ENCODE measurements around the gene RADX. TPM values are rescaled to one million over a fixed set of nuclear protein-coding genes. Genes with fewer than 3 reads are reported as not detected.
A peak's percentile ranks its signal among the peaks of the same experiment; 100 is the strongest.

Gene RADX
- total and polyA plus RNA-seq, 2 of the 13 experiments (the other 11 are each of a cell fraction or from before 2014, with no cell fraction given): 1.1 to 2.7 TPM

- H3K4me2 ChIP-seq (ENCODE audit: low read depth, low read length): peak overlapping the region; percentile 80
- POLR2A ChIA-PET: no interaction called here
- H4K20me1 ChIP-seq (ENCODE audit: insufficient read depth, low read length): no peaks in the 10 kb centered on the region
- H3K36me3 ChIP-seq (replicated peaks in 1 of 2; ENCODE audit: control insufficient read depth in 1 of 2, insufficient read depth in 2 of 2, low read length in 2 of 2): no peaks in the 10 kb centered on the region
- H3K9ac ChIP-seq (ENCODE audit: insufficient read depth, low read depth, low read length): peak overlapping the region; percentile 52; the same call in 1 of the 2 replicates
- no peaks in the 10 kb centered on the region for H3K9me3 ChIP-seq (ENCODE audit: low read length)
- in situ Hi-C loops (cut with HindIII; ENCODE audit: extremely low pct_ligation_motif_present, low pct_unique_long_range_greater_than_20kb): no loop called here
- intact Hi-C loops (cut with micrococcal nuclease; ENCODE audit: unreplicated experiment): loop anchor here (10.0 kb wide), 2 partner anchors 122 to 128 kb away; no protein-coding TSS in a partner anchor
- no peaks in the 10 kb centered on the region for H3K27me3 ChIP-seq (ENCODE audit: control insufficient read depth in 1 of 2, insufficient read depth in 2 of 2, low read length in 2 of 2)
- no TSS peak for BruUV-seq (replicated peaks)
- H3K4me1 ChIP-seq (ENCODE audit: insufficient read depth, low read length): peaks cover 10% of the 10 kb centered on the region
- H3K79me2 ChIP-seq (ENCODE audit: insufficient read depth, low read length): no peaks in the 10 kb centered on the region
- H3K27ac ChIP-seq (ENCODE audit: extremely low read length, insufficient read depth, low read length): no peak overlapping the region
- DNase-seq (ENCODE audit: low spot score) (peak; percentile 0), ATAC-seq (peak; percentile 81), FAIRE-seq (no peak)
- H3K4me3 ChIP-seq (replicated peaks in 1 of 3; ENCODE audit: insufficient read depth in 1 of 3, low read depth in 2 of 3, low read length in 3 of 3): peak overlapping the region; percentile 60 to 73 (median 72)
- CTCF ChIA-PET (ENCODE audit: low intra/inter-chr PET ratio, low total read pairs): no interaction called here
- TF ChIP-seq ZNF354B (CRISPR knock-in tag; IDR thresholded peaks at IDR 0.05): no peak
- no peak for TF ChIP-seq ZFP82 (CRISPR knock-in tag; IDR thresholded peaks at IDR 0.05; ENCODE audit: borderline replicate concordance)
- no peak for TF ChIP-seq FOSL1 (CRISPR knock-in tag; IDR thresholded peaks at IDR 0.05; ENCODE audit: borderline replicate concordance)
- no peak for TF ChIP-seq POGZ (CRISPR knock-in tag; IDR thresholded peaks at IDR 0.05)
- TF ChIP-seq ZFY (CRISPR knock-in tag; IDR thresholded peaks at IDR 0.05): 0 out of 2 replicates have a peak, but pooled peaks have one; percentile 2
- TF ChIP-seq CTCF (CRISPR knock-in tag; IDR thresholded peaks at IDR 0.05): 0 out of 2 replicates have a peak, but pooled peaks have one; percentile 8
- TF ChIP-seq STAG1 (CRISPR knock-in tag; IDR thresholded peaks at IDR 0.05): peak; percentile 14; the same call in 1 of the 2 replicates
- WGBS (ENCODE audit: low lambda C conversion rate): under 1% methylated on average over 7 of the region's 8 CpGs
- peak overlapping the region; percentile 86 for H2AFZ ChIP-seq (ENCODE audit: low read length)
These were observed 600 bp downstream of the RADX start for GRCh38 chrX:106612393-106612763.

GRCh38 chrX:106613277-106613676, 1.5 kb downstream of the RADX start:
- peak overlapping the region in 2 of 3 experiments; percentile 60 to 73; a peak in 4 of 6 replicates for H3K4me3 ChIP-seq (replicated peaks in 1 of 3; ENCODE audit: insufficient read depth in 1 of 3, low read depth in 2 of 3, low read length in 3 of 3)
- no peaks in the 10 kb centered on the region for H4K20me1 ChIP-seq (ENCODE audit: insufficient read depth, low read length)
- no peak overlapping the region for H3K9ac ChIP-seq (ENCODE audit: insufficient read depth, low read depth, low read length)
- FAIRE-seq (no peak), DNase-seq (ENCODE audit: low spot score) (no peak), ATAC-seq (no peak)
- H3K9me3 ChIP-seq (ENCODE audit: low read length): no peaks in the 10 kb centered on the region
- POLR2A ChIA-PET: no interaction called here
- no peaks in the 10 kb centered on the region for H3K36me3 ChIP-seq (replicated peaks in 1 of 2; ENCODE audit: control insufficient read depth in 1 of 2, insufficient read depth in 2 of 2, low read length in 2 of 2)
- H3K27ac ChIP-seq (ENCODE audit: extremely low read length, insufficient read depth, low read length): no peak overlapping the region
- in situ Hi-C loops (cut with HindIII; ENCODE audit: extremely low pct_ligation_motif_present, low pct_unique_long_range_greater_than_20kb): no loop called here
- no peaks in the 10 kb centered on the region for H3K79me2 ChIP-seq (ENCODE audit: insufficient read depth, low read length)
- H3K27me3 ChIP-seq (ENCODE audit: control insufficient read depth in 1 of 2, insufficient read depth in 2 of 2, low read length in 2 of 2): no peaks in the 10 kb centered on the region
- intact Hi-C loops (cut with micrococcal nuclease; ENCODE audit: unreplicated experiment): loop anchor here (10.0 kb wide), 2 partner anchors 122 to 128 kb away; no protein-coding TSS in a partner anchor
- BruUV-seq (replicated peaks): no TSS peak
- 27% methylated on average over 4 of the region's 4 CpGs for WGBS (ENCODE audit: low lambda C conversion rate)
- peak overlapping the region; percentile 80 for H3K4me2 ChIP-seq (ENCODE audit: low read depth, low read length)
- H2AFZ ChIP-seq (ENCODE audit: low read length): peak overlapping the region; percentile 86
- CTCF ChIA-PET (ENCODE audit: low intra/inter-chr PET ratio, low total read pairs): no interaction called here
- H3K4me1 ChIP-seq (ENCODE audit: insufficient read depth, low read length): peaks cover 10% of the 10 kb centered on the region
- TF ChIP-seq EEA1 (CRISPR knock-in tag; IDR thresholded peaks at IDR 0.05; ENCODE audit: borderline replicate concordance): no peak
- no peak for TF ChIP-seq ZNF569 (CRISPR knock-in tag; IDR thresholded peaks at IDR 0.05; ENCODE audit: borderline replicate concordance)
- no peak for TF ChIP-seq SALL2 (CRISPR knock-in tag; IDR thresholded peaks at IDR 0.05)
- TF ChIP-seq ZNF782 (CRISPR knock-in tag; IDR thresholded peaks at IDR 0.05; ENCODE audit: borderline replicate concordance): no peak
- no peak for TF ChIP-seq MAFG (CRISPR knock-in tag; IDR thresholded peaks at IDR 0.05)
- no peak for TF ChIP-seq ZFY (CRISPR knock-in tag; IDR thresholded peaks at IDR 0.05)
- no peak for TF ChIP-seq ZNF33A (CRISPR knock-in tag; IDR thresholded peaks at IDR 0.05; ENCODE audit: borderline replicate concordance)
- no peak for TF ChIP-seq PHF5A (CRISPR knock-in tag; IDR thresholded peaks at IDR 0.05; ENCODE audit: low read depth, unreplicated experiment)
- TF ChIP-seq NCOA5 (CRISPR knock-in tag; IDR thresholded peaks at IDR 0.05): no peak
- TF ChIP-seq MXD4 (CRISPR knock-in tag; IDR thresholded peaks at IDR 0.05): no peak
- TF ChIP-seq EED (CRISPR knock-in tag; IDR thresholded peaks at IDR 0.05): no peak
- no peak for TF ChIP-seq PREB (CRISPR knock-in tag; IDR thresholded peaks at IDR 0.05)
